GM12874 (cell line): Measurements from ENCODE around the gene TMUB2.

Source experiments
- TF ChIP-seq, protein P1 (sequence below): IDR thresholded peaks from 2 replicates; pipeline ENCODE4 v1.5.1; 2011; ENCODE audit warnings: low read depth, mild to moderate bottlenecking, control low read depth, low read length, moderate library complexity; ENCODE audit not compliant: insufficient read depth

The TMUB2 gene

DNA sequence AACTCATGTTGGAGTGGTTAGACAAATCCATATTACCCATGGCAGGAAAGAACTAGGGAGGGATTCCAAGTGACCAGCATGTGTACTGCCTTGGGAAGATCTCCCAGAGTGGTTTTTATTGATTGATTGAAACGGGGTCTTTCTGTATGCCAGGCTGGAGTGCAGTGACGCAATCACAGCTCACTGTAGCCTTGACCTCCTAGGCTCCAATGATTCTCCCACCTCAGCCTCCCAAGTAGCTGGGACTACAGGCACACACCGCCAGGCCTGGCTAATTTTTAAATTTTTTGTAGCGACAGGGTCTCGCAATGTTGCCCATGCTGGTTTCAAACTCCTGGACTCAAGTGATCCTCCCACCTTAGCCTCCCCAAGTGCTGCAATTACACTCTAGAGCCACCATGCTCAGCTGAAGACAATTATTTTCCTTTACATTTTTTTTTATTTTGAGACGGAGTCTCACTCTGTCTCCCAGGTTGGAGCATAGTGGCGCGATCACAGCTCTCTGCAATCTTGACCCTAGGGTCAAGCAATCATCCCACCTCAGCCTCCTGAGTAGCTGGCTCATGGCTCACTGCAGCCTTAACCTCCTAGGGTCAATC, 2.5 kb upstream of the TMUB2 start:
- TF ChIP-seq, protein P1, sequence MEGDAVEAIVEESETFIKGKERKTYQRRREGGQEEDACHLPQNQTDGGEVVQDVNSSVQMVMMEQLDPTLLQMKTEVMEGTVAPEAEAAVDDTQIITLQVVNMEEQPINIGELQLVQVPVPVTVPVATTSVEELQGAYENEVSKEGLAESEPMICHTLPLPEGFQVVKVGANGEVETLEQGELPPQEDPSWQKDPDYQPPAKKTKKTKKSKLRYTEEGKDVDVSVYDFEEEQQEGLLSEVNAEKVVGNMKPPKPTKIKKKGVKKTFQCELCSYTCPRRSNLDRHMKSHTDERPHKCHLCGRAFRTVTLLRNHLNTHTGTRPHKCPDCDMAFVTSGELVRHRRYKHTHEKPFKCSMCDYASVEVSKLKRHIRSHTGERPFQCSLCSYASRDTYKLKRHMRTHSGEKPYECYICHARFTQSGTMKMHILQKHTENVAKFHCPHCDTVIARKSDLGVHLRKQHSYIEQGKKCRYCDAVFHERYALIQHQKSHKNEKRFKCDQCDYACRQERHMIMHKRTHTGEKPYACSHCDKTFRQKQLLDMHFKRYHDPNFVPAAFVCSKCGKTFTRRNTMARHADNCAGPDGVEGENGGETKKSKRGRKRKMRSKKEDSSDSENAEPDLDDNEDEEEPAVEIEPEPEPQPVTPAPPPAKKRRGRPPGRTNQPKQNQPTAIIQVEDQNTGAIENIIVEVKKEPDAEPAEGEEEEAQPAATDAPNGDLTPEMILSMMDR = no peak

DNA sequence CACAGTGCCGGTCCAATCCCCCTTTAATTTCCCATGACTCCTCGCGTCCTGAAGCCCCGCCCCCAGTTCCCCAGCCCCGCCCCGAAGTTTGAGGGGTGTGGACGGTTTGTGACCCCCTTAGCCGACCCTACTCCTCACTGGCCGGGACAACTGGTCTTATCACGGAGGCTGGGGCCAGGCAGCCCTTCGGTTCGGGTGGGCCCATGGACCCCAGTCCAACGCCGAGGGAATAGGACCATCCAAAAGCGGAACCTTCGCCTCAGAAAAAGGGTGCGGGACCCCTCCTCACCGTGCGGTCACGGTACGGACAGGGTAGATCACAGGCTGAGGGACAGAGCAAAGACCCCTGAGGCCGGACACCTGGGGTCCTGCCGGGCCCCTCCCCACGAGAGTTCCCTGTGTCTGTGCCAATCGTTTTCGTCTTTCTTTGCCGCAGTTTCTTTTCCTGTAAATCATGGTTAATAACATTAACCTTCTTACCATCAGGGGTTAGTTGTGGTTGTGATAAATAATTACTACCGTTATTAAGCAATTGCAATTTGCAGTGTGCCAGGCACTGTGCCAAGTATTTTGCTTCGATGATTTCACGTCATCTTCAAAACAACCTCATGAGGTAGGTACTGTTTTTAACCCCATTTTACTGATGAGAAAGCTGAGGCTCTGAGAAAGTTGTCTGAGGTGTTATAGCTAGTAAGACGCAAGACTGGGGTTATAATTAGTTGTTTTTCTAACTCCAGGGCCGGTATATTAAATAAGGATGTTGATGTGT, 543 bp downstream of the TMUB2 start:
- TF ChIP-seq, protein P1 = no peak

DNA sequence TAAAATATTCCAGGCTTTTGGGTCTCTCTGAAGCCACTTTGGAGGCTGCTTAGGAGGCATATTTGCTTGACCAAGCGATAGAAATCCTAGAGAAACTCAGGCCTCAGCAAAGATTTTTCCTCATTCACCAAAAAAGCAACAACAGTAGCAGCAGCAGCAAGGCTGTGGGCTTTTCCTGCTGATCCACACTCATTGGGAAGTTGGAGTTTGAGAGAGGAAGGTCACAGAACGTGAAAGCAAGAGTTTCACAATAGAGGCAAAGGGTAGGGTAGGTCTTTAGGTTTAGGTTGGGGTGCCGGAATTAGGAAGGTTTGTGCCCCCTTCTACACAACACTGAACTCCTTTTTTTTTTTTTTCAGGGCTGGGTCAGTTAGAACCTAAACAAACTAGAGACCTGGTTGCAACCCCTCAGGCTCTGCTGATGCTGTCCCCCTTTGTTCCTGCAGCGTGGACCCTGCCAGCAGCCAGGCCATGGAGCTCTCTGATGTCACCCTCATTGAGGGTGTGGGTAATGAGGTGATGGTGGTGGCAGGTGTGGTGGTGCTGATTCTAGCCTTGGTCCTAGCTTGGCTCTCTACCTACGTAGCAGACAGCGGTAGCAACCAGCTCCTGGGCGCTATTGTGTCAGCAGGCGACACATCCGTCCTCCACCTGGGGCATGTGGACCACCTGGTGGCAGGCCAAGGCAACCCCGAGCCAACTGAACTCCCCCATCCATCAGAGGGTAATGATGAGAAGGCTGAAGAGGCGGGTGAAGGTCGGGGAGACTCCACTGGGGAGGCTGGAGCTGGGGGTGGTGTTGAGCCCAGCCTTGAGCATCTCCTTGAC, 2.0 kb downstream of the TMUB2 start:
- TF ChIP-seq, protein P1 = no peak

DNA sequence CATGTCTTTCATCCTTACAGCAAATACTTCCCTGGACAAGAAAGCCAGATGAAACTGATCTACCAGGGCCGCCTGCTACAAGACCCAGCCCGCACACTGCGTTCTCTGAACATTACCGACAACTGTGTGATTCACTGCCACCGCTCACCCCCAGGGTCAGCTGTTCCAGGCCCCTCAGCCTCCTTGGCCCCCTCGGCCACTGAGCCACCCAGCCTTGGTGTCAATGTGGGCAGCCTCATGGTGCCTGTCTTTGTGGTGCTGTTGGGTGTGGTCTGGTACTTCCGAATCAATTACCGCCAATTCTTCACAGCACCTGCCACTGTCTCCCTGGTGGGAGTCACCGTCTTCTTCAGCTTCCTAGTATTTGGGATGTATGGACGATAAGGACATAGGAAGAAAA, 3.7 kb downstream of the TMUB2 start:
- TF ChIP-seq, protein P1 = no peak

DNA sequence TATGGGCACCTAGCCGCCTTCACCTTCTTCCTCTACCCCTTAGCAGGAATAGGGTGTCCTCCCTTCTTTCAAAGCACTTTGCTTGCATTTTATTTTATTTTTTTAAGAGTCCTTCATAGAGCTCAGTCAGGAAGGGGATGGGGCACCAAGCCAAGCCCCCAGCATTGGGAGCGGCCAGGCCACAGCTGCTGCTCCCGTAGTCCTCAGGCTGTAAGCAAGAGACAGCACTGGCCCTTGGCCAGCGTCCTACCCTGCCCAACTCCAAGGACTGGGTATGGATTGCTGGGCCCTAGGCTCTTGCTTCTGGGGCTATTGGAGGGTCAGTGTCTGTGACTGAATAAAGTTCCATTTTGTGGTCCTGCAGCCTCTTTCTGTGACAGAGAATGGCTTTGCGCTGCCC, 4.6 kb downstream of the TMUB2 start:
- TF ChIP-seq, protein P1 = no peak

DNA sequence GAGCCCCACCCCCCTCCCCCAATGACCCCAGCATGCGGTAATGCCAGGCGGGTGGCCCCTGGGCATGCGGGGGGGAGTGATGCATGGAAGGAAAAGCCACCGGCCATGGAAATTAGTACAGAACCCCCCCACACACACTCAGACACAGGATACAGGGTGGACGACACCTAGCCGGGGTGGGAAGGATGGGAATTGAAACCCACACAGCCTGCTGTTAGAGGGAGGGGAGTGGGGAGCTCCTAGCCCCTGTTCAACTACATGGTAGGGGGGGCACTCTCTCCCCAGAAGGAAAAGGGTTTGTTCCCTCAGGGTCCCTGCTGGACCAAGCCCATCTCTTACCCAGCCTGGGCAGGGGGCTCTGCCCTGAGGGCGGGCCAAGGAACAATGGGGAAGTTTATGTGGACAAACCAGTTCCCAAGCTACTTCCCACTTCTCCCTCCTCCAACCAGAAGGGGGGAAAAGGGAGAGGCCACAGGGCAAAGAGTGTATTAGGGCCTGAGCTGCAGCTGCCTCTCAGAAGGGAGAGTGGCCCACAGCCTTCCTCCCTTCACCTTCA, 5.2 kb downstream of the TMUB2 start:
- TF ChIP-seq, protein P1 = no peak

DNA sequence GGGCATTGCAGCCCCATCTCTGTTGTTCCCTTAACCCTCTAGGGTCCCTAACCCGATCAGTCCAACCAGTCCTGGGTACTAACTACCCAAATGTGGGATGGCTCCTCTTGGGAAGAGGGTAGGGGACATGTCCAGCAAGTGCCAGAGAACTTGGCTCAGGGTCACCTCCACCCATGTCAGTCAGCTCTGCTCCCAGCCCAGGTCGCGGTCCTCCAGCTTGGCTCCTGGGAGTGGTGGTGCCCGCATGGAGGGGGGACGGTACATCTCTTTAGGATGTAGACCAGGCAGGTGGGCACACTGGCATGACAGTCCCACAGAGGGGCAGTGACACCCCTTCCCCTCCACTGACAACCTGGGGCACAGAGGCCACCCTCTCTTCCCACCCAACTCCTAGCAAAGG, 6.0 kb downstream of the TMUB2 start:
- TF ChIP-seq, protein P1 = no peak
